ENCODE measurements around the gene BSDC1.

DNA sequence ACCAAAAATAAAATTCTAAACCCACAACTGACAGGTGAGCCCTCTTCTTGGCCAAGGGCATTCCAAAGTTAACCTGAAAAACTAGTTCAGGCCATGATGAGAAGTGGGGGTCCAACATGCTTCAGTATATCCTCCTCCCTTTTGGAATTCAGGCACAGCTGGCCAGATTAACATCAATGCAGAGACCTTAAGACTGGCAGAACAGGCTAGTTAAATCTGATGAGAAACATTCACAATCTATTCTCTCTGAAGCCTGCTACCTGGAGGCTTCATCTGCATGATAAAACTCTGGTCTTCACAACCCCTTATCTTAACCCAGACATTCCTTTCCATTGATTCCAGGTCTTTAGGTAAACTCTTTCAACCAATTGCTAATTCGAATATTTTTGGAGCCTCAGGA, 43.9 kb upstream of the BSDC1 start:
- TF ChIP-seq, protein P1, sequence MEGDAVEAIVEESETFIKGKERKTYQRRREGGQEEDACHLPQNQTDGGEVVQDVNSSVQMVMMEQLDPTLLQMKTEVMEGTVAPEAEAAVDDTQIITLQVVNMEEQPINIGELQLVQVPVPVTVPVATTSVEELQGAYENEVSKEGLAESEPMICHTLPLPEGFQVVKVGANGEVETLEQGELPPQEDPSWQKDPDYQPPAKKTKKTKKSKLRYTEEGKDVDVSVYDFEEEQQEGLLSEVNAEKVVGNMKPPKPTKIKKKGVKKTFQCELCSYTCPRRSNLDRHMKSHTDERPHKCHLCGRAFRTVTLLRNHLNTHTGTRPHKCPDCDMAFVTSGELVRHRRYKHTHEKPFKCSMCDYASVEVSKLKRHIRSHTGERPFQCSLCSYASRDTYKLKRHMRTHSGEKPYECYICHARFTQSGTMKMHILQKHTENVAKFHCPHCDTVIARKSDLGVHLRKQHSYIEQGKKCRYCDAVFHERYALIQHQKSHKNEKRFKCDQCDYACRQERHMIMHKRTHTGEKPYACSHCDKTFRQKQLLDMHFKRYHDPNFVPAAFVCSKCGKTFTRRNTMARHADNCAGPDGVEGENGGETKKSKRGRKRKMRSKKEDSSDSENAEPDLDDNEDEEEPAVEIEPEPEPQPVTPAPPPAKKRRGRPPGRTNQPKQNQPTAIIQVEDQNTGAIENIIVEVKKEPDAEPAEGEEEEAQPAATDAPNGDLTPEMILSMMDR (IDR thresholded peaks at IDR 0.05): no peak
- no peak for TF ChIP-seq POLR2A (IDR thresholded peaks at IDR 0.05)
- TF ChIP-seq EP300 (IDR thresholded peaks at IDR 0.05): no peak

Measured in stomach (tissue), 4 donors.